Measurements from ENCODE around the gene CD53.

GRCh38 chr1:110903853-110904500 is 31.0 kb downstream of the CD53 start:
- TF ChIP-seq EZH2 (IDR thresholded peaks at IDR 0.05; ENCODE audit: insufficient read depth, poor library complexity, severe bottlenecking): no peak
- no peak for TF ChIP-seq EZH2phosphoT487 (IDR thresholded peaks at IDR 0.05; ENCODE audit: insufficient read depth, low read depth)

All from GM23248 (cell line).